Raji (cell line): ENCODE results near the gene AREG.

Experiments
- POLR2A ChIP-seq: IDR thresholded peaks from 2 replicates; pipeline ENCODE4 v1.6.1; 2011; ENCODE audit warnings: low read depth, low read length, control low read depth; ENCODE audit not compliant: insufficient read depth

The AREG gene

DNA sequence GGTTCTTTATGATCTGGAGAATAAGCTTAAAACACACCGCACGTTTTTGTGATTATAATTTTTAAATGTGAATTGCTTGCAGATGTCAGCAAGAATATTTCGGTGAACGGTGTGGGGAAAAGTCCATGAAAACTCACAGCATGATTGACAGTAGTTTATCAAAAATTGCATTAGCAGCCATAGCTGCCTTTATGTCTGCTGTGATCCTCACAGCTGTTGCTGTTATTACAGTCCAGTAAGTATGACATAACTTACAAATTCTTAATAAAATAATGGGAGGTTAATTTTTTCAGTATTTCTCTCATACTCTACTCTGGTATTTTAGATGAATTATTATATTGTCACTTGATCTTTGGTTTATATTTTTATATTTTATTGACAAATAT is 5.4 kb downstream of the AREG start:
- TF ChIP-seq POLR2A = no peak

DNA sequence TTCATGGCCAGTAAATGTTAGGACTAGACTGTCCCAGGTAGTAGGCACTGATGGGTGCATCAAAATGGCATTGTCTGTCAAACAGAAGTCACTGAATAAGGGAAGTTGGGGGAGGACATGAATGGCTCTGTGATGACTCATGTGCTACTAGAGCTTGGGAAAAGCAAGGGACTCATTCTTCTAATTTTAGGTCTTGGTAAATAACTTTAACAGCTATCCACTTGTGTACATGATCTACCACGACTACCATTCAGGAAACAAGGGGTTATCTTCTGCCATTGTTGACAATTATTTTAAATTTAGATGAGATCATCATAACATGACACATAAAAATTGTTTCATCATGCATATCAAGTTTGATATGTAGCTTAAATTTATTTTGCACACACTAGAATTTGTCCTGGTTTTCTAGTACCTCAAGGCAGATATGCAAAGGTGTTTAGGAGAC is 6.3 kb downstream of the AREG start:
- TF ChIP-seq POLR2A = no peak

DNA sequence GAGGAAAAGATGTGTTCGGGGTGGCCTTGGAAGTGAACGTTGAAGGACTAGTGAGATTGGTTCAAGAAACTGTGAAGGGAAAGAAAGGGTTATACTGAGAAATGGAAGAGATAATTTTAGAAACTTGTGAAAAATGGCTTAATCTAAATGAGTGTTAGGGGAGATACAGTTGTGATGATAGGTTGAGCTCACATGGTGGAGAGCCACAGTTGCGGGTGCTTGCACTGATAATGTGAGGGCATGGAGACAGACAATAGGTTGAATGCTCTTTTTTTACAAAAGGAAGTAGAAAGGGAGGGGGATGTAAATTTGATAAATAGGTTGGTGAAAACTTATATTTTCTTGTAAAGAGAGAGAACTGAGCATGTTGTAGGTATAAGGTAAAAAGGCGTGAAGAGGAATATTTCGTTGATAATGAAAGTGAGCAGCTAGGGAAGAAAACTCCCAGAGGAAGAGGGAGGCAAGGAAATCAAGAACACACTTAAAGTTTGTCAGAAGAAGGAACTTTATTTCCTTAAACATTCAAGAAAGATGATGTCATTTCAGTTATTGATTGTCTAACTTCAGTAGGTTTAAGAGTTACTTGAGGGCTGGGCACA is 8.2 kb downstream of the AREG start:
- no peak for TF ChIP-seq POLR2A

DNA sequence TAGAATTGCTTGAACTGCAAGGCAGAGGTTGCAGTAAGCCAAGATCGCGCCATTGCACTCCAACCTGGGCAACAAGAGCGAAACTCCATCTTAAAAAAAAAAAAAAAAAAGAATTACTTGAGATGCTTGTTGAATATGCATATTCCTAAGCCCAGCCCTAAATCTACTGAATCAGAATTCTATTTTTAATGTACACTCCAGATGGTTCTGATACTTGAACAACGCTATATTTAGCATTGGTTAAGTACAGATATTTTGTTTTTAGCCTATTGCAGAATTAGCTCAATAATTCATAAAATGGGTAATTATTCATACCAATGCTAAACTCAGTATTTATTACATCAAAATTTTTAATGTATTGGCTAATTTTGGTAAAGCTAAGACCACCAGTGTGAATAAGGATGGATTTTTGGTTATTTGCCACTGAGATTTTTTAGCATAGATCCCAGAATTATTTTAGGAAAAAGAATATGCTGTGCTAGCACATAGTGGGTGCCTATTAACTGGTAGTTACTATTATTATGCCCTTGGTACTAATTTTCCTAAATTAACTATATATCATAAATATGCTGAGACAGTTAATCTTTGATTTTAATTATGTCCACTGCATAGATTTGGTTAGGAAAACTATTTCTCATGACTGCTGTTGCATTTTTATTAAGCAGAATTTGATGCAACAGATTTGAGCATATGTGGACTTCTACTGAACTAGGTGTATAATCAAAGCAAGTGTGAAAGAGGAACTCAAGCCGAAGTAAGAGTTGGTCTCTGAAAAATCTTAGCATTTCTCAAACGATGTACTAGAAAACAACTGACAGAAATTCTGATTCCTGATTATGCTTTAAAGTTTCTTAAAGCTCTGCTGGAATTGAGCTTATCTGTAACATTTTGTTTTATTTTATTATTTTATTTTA is 9.2 kb downstream of the AREG start:
- TF ChIP-seq POLR2A = no peak

DNA sequence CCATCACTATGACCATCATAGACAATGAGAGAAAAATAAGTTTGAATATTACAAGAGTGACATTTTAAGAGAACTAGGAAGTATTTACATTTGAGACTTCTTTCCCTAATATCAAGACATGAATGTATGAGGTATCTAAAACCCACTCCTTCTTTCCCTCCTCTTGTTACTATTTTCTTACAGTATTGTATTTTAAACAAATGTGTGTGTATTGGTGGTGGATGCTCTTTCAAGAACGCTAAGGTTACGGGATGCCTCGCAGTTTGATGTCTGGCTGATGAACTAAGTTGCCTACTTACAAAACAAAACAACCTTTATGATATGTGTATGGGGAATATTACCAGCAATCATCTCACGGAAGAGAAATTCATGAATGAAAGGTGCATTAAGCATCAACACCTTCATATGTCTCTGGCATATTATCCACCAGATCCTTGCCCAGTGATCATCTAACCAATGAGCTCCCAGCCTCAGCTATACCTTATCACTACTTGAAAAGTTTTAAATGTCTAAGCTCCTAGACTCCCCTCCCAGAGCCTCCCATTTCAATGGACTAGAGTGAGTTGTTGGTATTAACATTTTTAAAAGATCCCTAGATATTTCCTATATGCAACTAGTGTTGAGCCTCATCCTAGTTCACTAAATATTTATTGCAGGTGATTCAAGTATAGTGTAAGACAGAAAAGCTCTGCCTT is 10.6 kb downstream of the AREG start:
- no peak for TF ChIP-seq POLR2A

DNA sequence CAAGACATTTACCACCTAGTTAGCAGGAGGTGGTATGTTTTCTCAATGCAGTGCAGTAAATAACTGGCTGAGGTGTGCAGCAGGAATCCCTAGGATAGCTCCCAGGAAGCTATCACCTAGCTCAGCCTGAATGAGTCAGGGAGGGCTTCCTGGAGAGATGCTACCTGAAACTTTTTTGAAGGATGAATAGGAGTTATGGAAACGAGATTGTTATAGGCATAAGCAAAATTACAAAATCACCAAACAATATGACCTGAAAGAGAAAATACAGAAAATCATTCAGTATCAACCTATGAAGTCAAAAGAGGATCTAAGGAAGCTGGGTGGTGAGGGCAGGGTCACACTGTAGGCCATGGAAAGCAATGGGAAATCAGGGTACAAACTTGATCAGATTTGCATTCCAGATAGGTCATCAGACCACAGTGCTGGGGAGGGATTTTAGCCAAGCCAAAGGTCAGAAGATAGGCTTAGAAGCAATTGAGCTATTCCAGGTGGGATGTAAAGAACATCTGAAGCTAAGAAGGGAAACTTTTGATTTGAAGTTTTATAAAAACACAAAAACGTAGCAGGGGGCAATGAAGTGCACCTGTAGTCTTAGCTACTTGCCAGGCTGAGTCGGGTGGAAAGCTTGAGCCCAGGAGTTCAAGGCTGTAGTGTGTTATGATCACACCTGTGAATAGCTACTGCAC is 11.3 kb downstream of the AREG start:
- no peak for TF ChIP-seq POLR2A

DNA sequence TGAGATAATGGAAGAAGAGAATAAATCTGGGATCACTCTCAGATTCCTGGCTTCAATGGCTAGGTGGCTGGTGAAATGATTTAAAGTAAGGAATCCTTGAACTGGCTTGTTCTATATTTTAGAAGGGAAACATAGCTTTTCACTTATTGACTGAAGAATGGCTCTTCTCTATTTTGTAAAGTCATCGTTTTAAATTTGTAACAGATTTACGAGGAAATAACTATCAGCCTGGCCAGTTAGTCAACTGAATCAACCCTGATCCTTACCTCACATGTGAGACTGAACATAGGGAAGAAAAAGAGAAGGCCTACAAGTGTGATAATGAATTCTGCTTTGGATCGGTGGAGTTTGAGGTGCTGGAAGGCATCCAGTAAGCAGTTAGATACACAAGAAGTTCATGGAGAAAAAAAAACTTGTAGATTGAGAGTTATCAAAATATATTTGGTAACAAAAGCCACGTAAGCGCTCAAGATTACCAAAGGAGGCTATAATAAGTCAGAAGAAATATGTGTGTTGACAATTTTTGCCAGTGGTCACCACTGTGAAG is 12.0 kb downstream of the AREG start:
- no peak for TF ChIP-seq POLR2A

DNA sequence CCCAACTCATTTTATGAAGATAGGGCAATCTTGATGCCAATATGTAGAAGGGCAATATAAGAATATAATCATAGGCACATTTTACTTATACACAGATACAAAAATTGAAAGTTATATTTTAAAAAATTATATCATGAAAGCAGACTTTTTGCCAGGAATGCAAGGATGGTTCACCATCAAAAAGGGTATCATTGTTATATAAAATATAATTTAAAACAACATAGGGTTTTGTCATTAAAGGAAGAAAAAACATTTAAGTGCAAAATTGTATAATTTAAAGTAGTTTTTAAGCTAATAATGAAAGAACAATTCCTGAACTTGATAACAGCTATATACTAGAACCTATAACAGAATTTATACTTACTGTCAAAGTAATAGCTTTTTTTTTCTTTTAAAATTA is 15.9 kb downstream of the AREG start:
- no peak for TF ChIP-seq POLR2A

DNA sequence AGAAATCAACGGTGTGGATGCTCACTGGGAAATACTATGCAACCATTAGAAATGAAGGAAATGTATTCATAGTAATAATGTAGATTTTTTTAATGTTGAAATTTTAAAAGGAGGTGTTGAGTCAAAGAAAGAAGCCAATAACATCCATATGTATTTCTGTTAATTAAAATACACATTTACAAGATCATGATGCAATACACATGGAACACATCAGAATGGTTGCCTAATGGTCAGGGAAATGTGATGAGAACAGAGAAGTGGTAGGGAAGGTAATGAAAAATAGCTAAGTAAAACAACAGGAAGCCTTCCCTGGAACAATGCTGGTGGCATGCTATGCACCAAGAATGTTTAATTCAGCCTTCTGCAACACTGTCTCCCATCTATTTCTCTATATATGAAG is 18.2 kb downstream of the AREG start:
- no peak for TF ChIP-seq POLR2A

DNA sequence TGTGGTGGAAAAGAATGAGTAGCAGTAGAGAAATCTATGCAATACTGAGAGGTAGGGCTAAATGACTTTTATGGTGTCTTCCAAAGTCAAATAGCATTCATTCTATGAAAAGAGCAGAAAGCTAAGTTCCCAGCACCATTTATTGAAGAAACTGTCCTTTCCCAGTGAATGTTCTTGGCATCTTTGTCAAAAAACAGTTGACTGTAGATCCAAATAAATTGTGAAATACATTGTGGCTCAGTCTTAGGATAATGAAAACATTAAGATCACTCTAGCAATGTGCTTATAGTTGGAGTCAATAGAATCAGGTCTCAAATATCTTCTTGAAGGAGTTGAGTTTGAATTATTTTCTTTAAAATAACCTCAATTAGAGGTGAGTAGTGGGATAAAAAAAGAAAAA is 19.4 kb downstream of the AREG start:
- TF ChIP-seq POLR2A = no peak

DNA sequence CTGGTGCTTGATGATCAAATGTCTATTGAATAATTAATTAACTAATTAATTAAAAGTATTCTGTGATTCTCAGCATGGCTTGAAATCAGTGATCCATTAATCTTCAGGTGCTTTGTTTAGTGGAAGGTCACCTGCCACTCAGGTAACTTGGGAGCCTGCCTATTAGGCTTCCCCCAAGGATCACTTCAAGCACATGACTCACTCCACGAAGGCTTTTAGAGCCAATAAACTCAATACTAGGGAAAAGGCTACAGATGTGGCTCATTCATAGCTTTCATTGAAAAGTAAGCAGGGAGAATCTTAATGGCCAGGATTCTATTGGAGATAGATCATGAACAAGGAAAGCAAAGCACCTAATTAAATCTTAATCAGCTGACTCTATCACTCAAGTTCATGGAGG is 21.3 kb downstream of the AREG start:
- TF ChIP-seq POLR2A = no peak

DNA sequence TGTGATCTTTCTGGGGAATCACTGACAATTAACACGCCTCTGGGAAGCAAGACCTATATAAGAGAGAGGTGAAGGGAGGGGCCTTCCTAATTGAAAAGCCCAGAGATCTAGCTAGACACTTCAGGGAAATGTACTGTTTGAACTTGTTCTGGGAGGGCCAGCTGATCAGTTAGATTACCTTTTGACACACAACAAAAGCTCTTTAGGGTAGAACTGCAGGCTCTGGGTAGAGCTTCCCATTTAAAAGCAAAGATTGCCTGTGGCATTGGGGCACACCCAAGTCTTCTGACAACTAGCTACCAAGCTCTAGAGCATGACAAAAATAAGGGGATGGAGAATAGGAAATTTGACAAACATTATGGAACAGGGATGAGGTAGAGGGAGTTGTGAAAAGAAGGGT is 26.3 kb downstream of the AREG start:
- no peak for TF ChIP-seq POLR2A

DNA sequence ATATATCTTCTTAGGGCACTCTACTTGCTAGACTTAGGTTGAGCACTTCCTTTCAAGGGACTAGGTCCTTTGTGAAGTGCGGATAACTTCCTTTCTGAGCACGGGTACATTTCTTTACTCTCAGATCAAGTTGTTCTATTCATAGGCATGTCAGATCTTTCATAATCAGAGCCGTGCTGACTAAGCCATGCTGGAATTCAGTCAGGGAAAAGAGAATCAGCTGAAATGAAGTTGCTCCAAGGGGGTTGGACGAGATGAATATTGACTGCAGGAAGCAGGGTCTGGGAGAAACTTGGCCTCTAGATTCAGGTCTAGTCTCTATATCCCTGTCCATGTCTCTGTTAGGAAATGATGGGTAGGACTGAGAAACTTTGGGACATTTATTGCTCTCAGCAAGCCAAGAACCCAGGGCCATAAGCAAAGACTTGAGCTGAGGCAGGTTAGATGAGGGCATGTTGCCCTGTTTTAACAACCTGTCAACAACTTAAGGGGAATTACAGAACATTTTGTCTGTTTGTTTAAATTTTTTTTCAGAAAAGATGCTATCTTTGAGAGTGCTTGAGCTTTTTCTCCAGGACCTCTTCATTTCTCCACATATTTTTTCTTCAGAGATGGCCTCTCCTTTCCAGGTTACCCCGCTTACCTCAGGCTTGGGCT is 28.3 kb downstream of the AREG start:
- no peak for TF ChIP-seq POLR2A

DNA sequence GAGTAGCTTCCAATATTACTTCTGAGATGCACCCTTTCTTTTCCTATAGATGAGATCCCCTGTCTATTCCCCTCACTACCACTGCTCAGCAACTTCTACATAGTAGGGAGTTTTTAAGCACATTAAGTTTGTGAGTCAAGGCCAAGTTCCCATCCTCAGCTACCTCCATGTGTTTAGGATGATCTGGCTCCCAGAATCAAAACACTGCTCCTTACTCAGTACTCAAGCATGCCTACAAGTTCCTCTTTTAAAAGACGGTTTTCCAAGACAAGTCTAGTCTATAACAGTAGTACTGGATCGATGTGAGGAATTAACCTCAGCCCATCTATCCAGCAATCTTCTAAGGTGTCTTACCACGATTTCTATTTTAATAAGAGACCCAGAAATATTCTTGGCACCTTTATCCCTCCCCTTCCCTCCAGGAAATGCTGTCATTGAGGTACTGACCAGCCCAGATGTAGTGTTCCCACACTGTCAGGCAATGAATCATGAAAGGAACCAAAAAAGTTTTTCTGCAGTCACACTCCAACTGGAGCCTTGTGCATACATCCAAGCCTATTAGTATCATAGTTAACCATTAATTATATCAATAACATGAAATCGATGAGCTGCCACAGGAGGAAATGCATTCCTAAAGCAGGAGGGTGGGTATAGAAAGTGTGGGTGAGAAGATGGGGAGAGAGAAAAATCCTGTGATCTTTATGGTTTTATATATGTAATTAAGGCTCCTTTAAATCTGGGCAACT is 29.6 kb downstream of the AREG start:
- no peak for TF ChIP-seq POLR2A
